ENCODE data around the gene WARS2.

GRCh38 chr1:119069682-119070081, 70.8 kb downstream of the WARS2 start:
- no peak for TF ChIP-seq CTCF (IDR thresholded peaks at IDR 0.05)
- TF ChIP-seq POLR2A (IDR thresholded peaks at IDR 0.05), result no peak

Measured in sigmoid colon (tissue), 3 donors.